ENCODE results near the gene RPL37A.

RPL37A gene

GRCh38 chr2:216498379-216499352 is at the start of gene RPL37A:
TSS of gene RPL37A (plus strand) at chr2:216498844. CDS start at chr2:216498875, 31 bp downstream.
- POLR2A ChIA-PET, result interaction anchor here (0.6 to 1.7 kb wide), 29 partner anchors 9 to 390 kb away, joined by 3 to 17 read pairs (median 3); partner anchors contain the start of genes IGFBP5, SMARCAL1 and XRCC5
- DNase-seq (ENCODE audit: extremely low spot score), result peak; percentile 92
- TF ChIP-seq NFRKB (IDR thresholded peaks at IDR 0.05) (peak; percentile 44; the same call in 1 of the 2 replicates), BHLHE40 (IDR thresholded peaks at IDR 0.05; ENCODE audit: borderline replicate concordance) (no peak), L3MBTL2 (conservative IDR thresholded peaks at IDR 0.05) (peak; percentile 15; the same call in 1 of the 2 replicates), SP1 (IDR thresholded peaks at IDR 0.05) (no peak), LEF1 (IDR thresholded peaks at IDR 0.05; ENCODE audit: borderline replicate concordance) (no peak; the same call in 1 of the 2 replicates), ELF4 (IDR thresholded peaks at IDR 0.05) (peak; percentile 92)
- CTCF ChIA-PET, result interaction anchor here (0.5 to 0.7 kb wide), 2 partner anchors 71 to 137 kb away, joined by 3 read pairs; no protein-coding TSS in a partner anchor

GRCh38 chr2:216450346-216450745 is 48.3 kb upstream of the RPL37A start:
- no peak for TF ChIP-seq NFRKB (IDR thresholded peaks at IDR 0.05)
- no peak for DNase-seq (ENCODE audit: extremely low spot score)
- CTCF ChIA-PET, result no interaction called here
- POLR2A ChIA-PET, result no interaction called here

GRCh38 chr2:216450784-216451183 is 47.9 kb upstream of the RPL37A start:
- TF ChIP-seq ELF4 (IDR thresholded peaks at IDR 0.05), result no peak
- no peak for TF ChIP-seq SP1 (IDR thresholded peaks at IDR 0.05)
- TF ChIP-seq FOXK2 (IDR thresholded peaks at IDR 0.05), result no peak
- TF ChIP-seq FOXA1 (IDR thresholded peaks at IDR 0.05), result no peak
- TF ChIP-seq ARNT (IDR thresholded peaks at IDR 0.05), result no peak
- no peak for TF ChIP-seq L3MBTL2 (conservative IDR thresholded peaks at IDR 0.05)
- TF ChIP-seq CTBP1 (IDR thresholded peaks at IDR 0.05; ENCODE audit: borderline replicate concordance), result no peak
- TF ChIP-seq HDGF (IDR thresholded peaks at IDR 0.05; ENCODE audit: borderline replicate concordance), result no peak
- TF ChIP-seq BHLHE40 (IDR thresholded peaks at IDR 0.05; ENCODE audit: borderline replicate concordance), result no peak
- no peak for TF ChIP-seq SUZ12 (IDR thresholded peaks at IDR 0.05)
- no peak for TF ChIP-seq PKNOX1 (IDR thresholded peaks at IDR 0.05)
- no peak for TF ChIP-seq LEF1 (IDR thresholded peaks at IDR 0.05; ENCODE audit: borderline replicate concordance)
- TF ChIP-seq NFRKB (IDR thresholded peaks at IDR 0.05), result no peak
- TF ChIP-seq ZNF384 (IDR thresholded peaks at IDR 0.05), result no peak
- TF ChIP-seq TARDBP (IDR thresholded peaks at IDR 0.05), result no peak
- ChIA-PET CTCF (no interaction called here), POLR2A (no interaction called here)
- DNase-seq (ENCODE audit: extremely low spot score), result no peak

- POLR2A ChIA-PET, result no interaction called here
- no peak for TF ChIP-seq PKNOX1 (IDR thresholded peaks at IDR 0.05)
- no peak for TF ChIP-seq ARNT (IDR thresholded peaks at IDR 0.05)
- no peak for TF ChIP-seq SUZ12 (IDR thresholded peaks at IDR 0.05)
- no peak for TF ChIP-seq HDGF (IDR thresholded peaks at IDR 0.05; ENCODE audit: borderline replicate concordance)
- TF ChIP-seq ZNF384 (IDR thresholded peaks at IDR 0.05), result no peak
- TF ChIP-seq FOXM1 (IDR thresholded peaks at IDR 0.05; ENCODE audit: borderline replicate concordance), result no peak
- no peak for TF ChIP-seq BHLHE40 (IDR thresholded peaks at IDR 0.05; ENCODE audit: borderline replicate concordance)
- no peak for TF ChIP-seq NFRKB (IDR thresholded peaks at IDR 0.05)
- TF ChIP-seq FOXK2 (IDR thresholded peaks at IDR 0.05), result no peak
- no peak for TF ChIP-seq FOXA1 (IDR thresholded peaks at IDR 0.05)
- TF ChIP-seq ELF4 (IDR thresholded peaks at IDR 0.05), result no peak
- CTCF ChIA-PET, result no interaction called here
- no peak for DNase-seq (ENCODE audit: extremely low spot score)
Observed at GRCh38 chr2:216453955-216454614, 44.6 kb upstream of the RPL37A start.

- TF ChIP-seq BHLHE40 (IDR thresholded peaks at IDR 0.05; ENCODE audit: borderline replicate concordance), result no peak
- DNase-seq (ENCODE audit: extremely low spot score), result no peak
- ChIA-PET CTCF (no interaction called here), POLR2A (no interaction called here)
Observed at GRCh38 chr2:216463148-216463547, 35.5 kb upstream of the RPL37A start.

- DNase-seq (ENCODE audit: extremely low spot score), result no peak
- POLR2A ChIA-PET, result no interaction called here
- TF ChIP-seq LEF1 (IDR thresholded peaks at IDR 0.05; ENCODE audit: borderline replicate concordance) (no peak), SUZ12 (IDR thresholded peaks at IDR 0.05) (no peak), SP1 (IDR thresholded peaks at IDR 0.05) (no peak), FOXK2 (IDR thresholded peaks at IDR 0.05) (no peak), HDGF (IDR thresholded peaks at IDR 0.05; ENCODE audit: borderline replicate concordance) (no peak), L3MBTL2 (conservative IDR thresholded peaks at IDR 0.05) (no peak), BHLHE40 (IDR thresholded peaks at IDR 0.05; ENCODE audit: borderline replicate concordance) (no peak), NFRKB (IDR thresholded peaks at IDR 0.05) (no peak), CTBP1 (IDR thresholded peaks at IDR 0.05; ENCODE audit: borderline replicate concordance) (no peak), ARNT (IDR thresholded peaks at IDR 0.05) (no peak), FOXA1 (IDR thresholded peaks at IDR 0.05) (no peak), PKNOX1 (IDR thresholded peaks at IDR 0.05) (no peak)
- CTCF ChIA-PET, result no interaction called here
Observed at GRCh38 chr2:216464104-216464720, 34.4 kb upstream of the RPL37A start.

All from HEK293T (cell line).